GM23338 (cell line): ENCODE results near the gene MCC. TPM values are rescaled to one million over a fixed set of nuclear protein-coding genes. Genes with fewer than 3 reads are reported as not detected.

ENCODE experiments used
- ATAC-seq: fragments of 200-7000 bp; cut with Tn5 transposase; 3 replicates; pipeline ENCODE4 v1.9.1; 2020
- DNase-seq: peaks from one replicate; pipeline ENCODE4 v3.0.0-alpha.2; 2015; ENCODE audit warnings: low spot score
- H2AFZ ChIP-seq: fragments of 200-600 bp; sonication (generic); 2 replicates; pipeline ENCODE4 v1.8.0; 2016; ENCODE audit warnings: antibody characterized with exemption, mild to moderate bottlenecking, moderate library complexity
- H3F3A ChIP-seq: fragments of 200-600 bp; sonication (generic); replicated peaks from 2 replicates; pipeline ENCODE4 v1.8.0; 2017; ENCODE audit warnings: antibody characterized with exemption, mixed run types, low read depth
- H3K27ac ChIP-seq: fragments of 200-600 bp; sonication (generic); 2 replicates; pipeline ENCODE4 v1.6.1; 2016; ENCODE audit warnings: low read depth
- H3K27me3 ChIP-seq: fragments of 200-600 bp; sonication (generic); 2 replicates; pipeline ENCODE4 v1.8.0; 2016; ENCODE audit warnings: mild to moderate bottlenecking, mixed run types, moderate library complexity; ENCODE audit not compliant: insufficient read depth
- H3K36me3 ChIP-seq: fragments of 200-600 bp; sonication (generic); 2 replicates; pipeline ENCODE4 v1.8.0; 2016; ENCODE audit warnings: mild to moderate bottlenecking; ENCODE audit not compliant: insufficient read depth
- H3K4me1 ChIP-seq: fragments of 200-600 bp; sonication (generic); 2 replicates; pipeline ENCODE4 v1.8.0; 2016; ENCODE audit warnings: mild to moderate bottlenecking, moderate library complexity; ENCODE audit not compliant: insufficient read depth
- H3K4me2 ChIP-seq: fragments of 200-600 bp; sonication (generic); 2 replicates; pipeline ENCODE4 v1.7.1; 2017; ENCODE audit warnings: mixed run types
- H3K4me3 ChIP-seq: fragments of 200-600 bp; sonication (generic); 2 replicates; pipeline ENCODE4 v1.6.1; 2016; ENCODE audit warnings: mixed run types
- H3K79me2 ChIP-seq: fragments of 200-600 bp; sonication (generic); replicated peaks from 2 replicates; pipeline ENCODE4 v1.8.0; 2017; ENCODE audit warnings: mild to moderate bottlenecking; ENCODE audit not compliant: insufficient read depth
- H3K9me2 ChIP-seq: fragments of 200-600 bp; sonication (generic); 2 replicates; pipeline ENCODE4 v1.8.0; 2017; ENCODE audit not compliant: insufficient read depth
- H4K20me1 ChIP-seq: fragments of 200-600 bp; sonication (generic); replicated peaks from 2 replicates; pipeline ENCODE4 v1.8.0; 2017; ENCODE audit warnings: mild to moderate bottlenecking; ENCODE audit not compliant: insufficient read depth
- H3K27ac Mint-ChIP-seq: 2 replicates; pipeline ENCODE4 v1.8.0; 2020; ENCODE audit warnings: inconsistent platforms, mild to moderate bottlenecking, moderate library complexity, mixed read lengths
- H3K27me3 Mint-ChIP-seq: 3 replicates; pipeline ENCODE4 v1.8.0; 2022; ENCODE audit warnings: low read depth, mild to moderate bottlenecking, moderate library complexity, mixed read lengths, inconsistent platforms; ENCODE audit not compliant: insufficient read depth, poor library complexity
- H3K36me3 Mint-ChIP-seq: 3 replicates; pipeline ENCODE4 v1.8.0; 2021; ENCODE audit warnings: low read depth, mild to moderate bottlenecking, inconsistent platforms, moderate library complexity, mixed read lengths
- H3K4me1 Mint-ChIP-seq: 3 replicates; pipeline ENCODE4 v1.8.0; 2020; ENCODE audit warnings: mild to moderate bottlenecking, inconsistent platforms, mixed read lengths
- H3K4me3 Mint-ChIP-seq: 3 replicates; pipeline ENCODE4 v1.8.0; 2021; ENCODE audit warnings: moderate library complexity, mild to moderate bottlenecking, inconsistent platforms, mixed read lengths
- H3K9me3 Mint-ChIP-seq: 3 replicates; pipeline ENCODE4 v1.8.0; 2020; ENCODE audit warnings: moderate library complexity, mild to moderate bottlenecking, inconsistent platforms, mixed read lengths
- CREB1 ChIP-seq: fragments of 250-450 bp; sonication (Bioruptor Pico); IDR thresholded peaks from 2 replicates; pipeline ENCODE4 v1.5.0; 2020; ENCODE audit warnings: low read depth, mild to moderate bottlenecking, moderate library complexity
- CTCF ChIP-seq, 2 experiments: fragments of 200-600 bp in 1 of 2; sonication (generic) in 1 of 2; conservative IDR thresholded peaks; 2 replicates each; pipeline versions ENCODE4 v1.5.1 to v1.6.1; 2016 to 2017; ENCODE audit warnings: antibody characterized with exemption in 2 of 2, low read depth in 2 of 2, mild to moderate bottlenecking in 2 of 2, moderate library complexity in 1 of 2
- EZH2phosphoT487 ChIP-seq: fragments of 200-600 bp; sonication (generic); IDR thresholded peaks from one replicate; pipeline ENCODE4 v1.8.1; 2018; ENCODE audit warnings: antibody characterized with exemption; ENCODE audit not compliant: unreplicated experiment
- JUNB ChIP-seq: IDR thresholded peaks from one replicate; pipeline ENCODE4 v1.6.1; 2016; ENCODE audit warnings: antibody characterized with exemption; ENCODE audit not compliant: unreplicated experiment
- POLR2AphosphoS5 ChIP-seq: IDR thresholded peaks from 2 replicates; pipeline ENCODE4 v1.6.1; 2016; ENCODE audit warnings: antibody characterized with exemption, low read depth
- STAT1 ChIP-seq: IDR thresholded peaks from one replicate; pipeline ENCODE4 v1.6.1; 2016; ENCODE audit warnings: antibody characterized with exemption; ENCODE audit not compliant: unreplicated experiment
- polyA plus RNA-seq: library from polyadenylated mRNA; unstranded; fragments of >200 nt; fragmentation: Nextera tagmentation; extraction: Ambion mirVana; gene quantifications from 2 replicates; pipeline ENCODE4 v1.2.1, GENCODE V29; 2016
- total RNA-seq: library from RNA; depleted of rRNA; stranded (reverse); fragments of >200 nt; shearing (Covaris generic); gene quantifications from 2 replicates; pipeline ENCODE4 v1.2.3, GENCODE V29; 2014

MCC gene
- total and polyA plus RNA-seq, 2 experiments from 2014 or later, result 3.8 to 10.1 TPM

- Mint-ChIP-seq H3K27me3 (peaks cover 8% of the 10 kb centered on the region), H3K9me3 (no peaks in the 10 kb centered on the region), H3K4me1 (peaks cover 29% of the 10 kb centered on the region), H3K4me3 (no peak overlapping the region), H3K36me3 (peaks cover 7% of the 10 kb centered on the region; the same call in 1 of the 3 replicates), H3K27ac (no peak overlapping the region)
- Histone ChIP-seq H3K27ac (no peak overlapping the region), H3K79me2 (no peaks in the 10 kb centered on the region), H2AFZ (no peak overlapping the region), H3K4me1 (peaks cover 8% of the 10 kb centered on the region), H3K27me3 (no peaks in the 10 kb centered on the region), H4K20me1 (no peaks in the 10 kb centered on the region), H3K9me2 (no peaks in the 10 kb centered on the region), H3K4me2 (no peak overlapping the region), H3K36me3 (no peaks in the 10 kb centered on the region), H3F3A (no peaks in the 10 kb centered on the region), H3K4me3 (no peak overlapping the region)
- DNase-seq, result no peak
- ATAC-seq, result no peak
- TF ChIP-seq EZH2phosphoT487 (no peak), POLR2AphosphoS5 (no peak), STAT1 (no peak), CREB1 (CRISPR knock-in tag) (no peak)
These were observed 448.9 kb downstream of the MCC start for GRCh38 chr5:113039229-113039933.

- no peak overlapping the region for H2AFZ ChIP-seq
- H3F3A ChIP-seq, result no peaks in the 10 kb centered on the region
- no peaks in the 10 kb centered on the region for H3K36me3 ChIP-seq
- H3K36me3 Mint-ChIP-seq, result peaks cover 7% of the 10 kb centered on the region; the same call in 1 of the 3 replicates
- H3K4me1 Mint-ChIP-seq, result peaks cover 34% of the 10 kb centered on the region
- no peak overlapping the region for H3K4me2 ChIP-seq
- DNase-seq (peak; percentile 24), ATAC-seq (peak; percentile 26)
- no peaks in the 10 kb centered on the region for H4K20me1 ChIP-seq
- no peak overlapping the region for H3K27ac Mint-ChIP-seq
- H3K4me3 ChIP-seq, result no peak overlapping the region
- H3K79me2 ChIP-seq, result no peaks in the 10 kb centered on the region
- H3K27me3 ChIP-seq, result no peaks in the 10 kb centered on the region
- TF ChIP-seq CTCF (conservative IDR thresholded peaks at IDR 0.05; ENCODE audit: low read depth in 2 of 2), result peak; percentile 12 to 56; a peak in 2 of 4 replicates
- TF ChIP-seq CREB1 (CRISPR knock-in tag), result no peak
- no peak for TF ChIP-seq JUNB
- no peaks in the 10 kb centered on the region for H3K9me2 ChIP-seq
- no peak overlapping the region for H3K27ac ChIP-seq
- peaks cover 8% of the 10 kb centered on the region for H3K27me3 Mint-ChIP-seq
- H3K4me3 Mint-ChIP-seq, result no peak overlapping the region
- H3K4me1 ChIP-seq, result peaks cover 8% of the 10 kb centered on the region
- H3K9me3 Mint-ChIP-seq, result no peaks in the 10 kb centered on the region
These were observed 449.5 kb downstream of the MCC start for GRCh38 chr5:113038714-113039113.

GRCh38 chr5:113038136-113038535 lies 450.1 kb downstream of the MCC start:
- Mint-ChIP-seq H3K27me3 (peaks cover 8% of the 10 kb centered on the region), H3K36me3 (peaks cover 7% of the 10 kb centered on the region; the same call in 1 of the 3 replicates), H3K9me3 (no peaks in the 10 kb centered on the region), H3K4me3 (no peak overlapping the region; the same call in 2 of the 3 replicates), H3K4me1 (peaks cover 38% of the 10 kb centered on the region), H3K27ac (no peak overlapping the region; the same call in 1 of the 2 replicates)
- H3F3A ChIP-seq, result no peaks in the 10 kb centered on the region
- H3K4me2 ChIP-seq, result no peak overlapping the region
- DNase-seq, result no peak
- H3K27ac ChIP-seq, result no peak overlapping the region
- no peaks in the 10 kb centered on the region for H3K27me3 ChIP-seq
- no peaks in the 10 kb centered on the region for H3K9me2 ChIP-seq
- H4K20me1 ChIP-seq, result no peaks in the 10 kb centered on the region
- H3K4me1 ChIP-seq, result peaks cover 11% of the 10 kb centered on the region
- H3K36me3 ChIP-seq, result no peaks in the 10 kb centered on the region
- no peak overlapping the region for H3K4me3 ChIP-seq
- ATAC-seq, result no peak
- H3K79me2 ChIP-seq, result no peaks in the 10 kb centered on the region
- H2AFZ ChIP-seq, result no peak overlapping the region
- no peak for TF ChIP-seq STAT1
- no peak for TF ChIP-seq CREB1 (CRISPR knock-in tag)
- TF ChIP-seq CTCF (conservative IDR thresholded peaks at IDR 0.05; ENCODE audit: low read depth in 2 of 2), result no peak
